ENCODE results near the gene ARFGAP1. TPM values are rescaled to one million over a fixed set of nuclear protein-coding genes. Genes with fewer than 3 reads are reported as not detected.

ARFGAP1 gene
- total RNA-seq, 1 donor from 2014 or later, result 220 TPM

- Mint-ChIP-seq H3K27me3 (ENCODE audit: low read depth, unreplicated experiment) (peaks cover 10% of the 10 kb centered on the region), H3K4me1 (ENCODE audit: low read depth, unreplicated experiment) (no peaks in the 10 kb centered on the region), H3K4me3 (ENCODE audit: unreplicated experiment) (no peak overlapping the region), H3K36me3 (ENCODE audit: low read depth, unreplicated experiment) (peaks cover 9% of the 10 kb centered on the region), H3K27ac (ENCODE audit: unreplicated experiment) (no peak overlapping the region), H3K9me3 (ENCODE audit: unreplicated experiment) (no peaks in the 10 kb centered on the region)
- H3K9ac ChIP-seq (ENCODE audit: low read length), result no peak overlapping the region
- no peak for FAIRE-seq
- no peak for TF ChIP-seq EZH2 (IDR thresholded peaks at IDR 0.05; ENCODE audit: insufficient read depth, low read length)
- no peak for TF ChIP-seq CTCF (IDR thresholded peaks at IDR 0.05; ENCODE audit: insufficient read depth, low read depth, low read length)
- no peaks in the 10 kb centered on the region for H3K79me2 ChIP-seq (ENCODE audit: insufficient read depth, low read length)
- no peaks in the 10 kb centered on the region for H3K36me3 ChIP-seq (ENCODE audit: insufficient read depth, low read length)
- no peak overlapping the region for H2AFZ ChIP-seq (ENCODE audit: low read depth, low read length)
- H3K4me2 ChIP-seq (ENCODE audit: low read length), result no peak overlapping the region
- H3K9me3 ChIP-seq (ENCODE audit: insufficient read depth, low read depth, low read length), result peaks cover 3% of the 10 kb centered on the region
- peaks cover 29% of the 10 kb centered on the region for H3K27me3 ChIP-seq (ENCODE audit: insufficient read depth, low read length)
- peaks cover 3% of the 10 kb centered on the region for H4K20me1 ChIP-seq (ENCODE audit: insufficient read depth, low read length)
- no peak overlapping the region for H3K4me3 ChIP-seq (ENCODE audit: insufficient read depth, low read depth, low read length)
- no peak overlapping the region for H3K27ac ChIP-seq (ENCODE audit: low read depth, low read length)
- no peak for DNase-seq (ENCODE audit: low read depth)
- no peaks in the 10 kb centered on the region for H3K4me1 ChIP-seq (ENCODE audit: insufficient read depth, low read length)
These were observed 24.8 kb downstream of the ARFGAP1 start for GRCh38 chr20:63297371-63297781.

GRCh38 chr20:63297796-63298572, 25.4 kb downstream of the ARFGAP1 start:
- Histone ChIP-seq H3K9ac (ENCODE audit: low read length) (no peak overlapping the region), H3K36me3 (ENCODE audit: insufficient read depth, low read length) (no peaks in the 10 kb centered on the region), H3K27me3 (ENCODE audit: insufficient read depth, low read length) (peaks cover 29% of the 10 kb centered on the region), H2AFZ (ENCODE audit: low read depth, low read length) (no peak overlapping the region), H3K4me3 (ENCODE audit: insufficient read depth, low read depth, low read length) (no peak overlapping the region), H3K27ac (ENCODE audit: low read depth, low read length) (no peak overlapping the region), H3K9me3 (ENCODE audit: insufficient read depth, low read depth, low read length) (peaks cover 3% of the 10 kb centered on the region), H4K20me1 (ENCODE audit: insufficient read depth, low read length) (peaks cover 2% of the 10 kb centered on the region), H3K4me1 (ENCODE audit: insufficient read depth, low read length) (no peaks in the 10 kb centered on the region), H3K4me2 (ENCODE audit: low read length) (no peak overlapping the region), H3K79me2 (ENCODE audit: insufficient read depth, low read length) (no peaks in the 10 kb centered on the region)
- no peaks in the 10 kb centered on the region for H3K9me3 Mint-ChIP-seq (ENCODE audit: unreplicated experiment)
- FAIRE-seq (no peak), DNase-seq (ENCODE audit: low read depth) (no peak)
- H3K4me3 Mint-ChIP-seq (ENCODE audit: unreplicated experiment), result no peak overlapping the region
- TF ChIP-seq EZH2 (IDR thresholded peaks at IDR 0.05; ENCODE audit: insufficient read depth, low read length) (no peak), CTCF (IDR thresholded peaks at IDR 0.05; ENCODE audit: insufficient read depth, low read depth, low read length) (no peak)
- H3K27me3 Mint-ChIP-seq (ENCODE audit: low read depth, unreplicated experiment), result peaks cover 10% of the 10 kb centered on the region
- no peaks in the 10 kb centered on the region for H3K4me1 Mint-ChIP-seq (ENCODE audit: low read depth, unreplicated experiment)
- peaks cover 9% of the 10 kb centered on the region for H3K36me3 Mint-ChIP-seq (ENCODE audit: low read depth, unreplicated experiment)
- H3K27ac Mint-ChIP-seq (ENCODE audit: unreplicated experiment), result no peak overlapping the region

- H3K36me3 ChIP-seq (ENCODE audit: insufficient read depth, low read length), result no peaks in the 10 kb centered on the region
- H3K27me3 ChIP-seq (ENCODE audit: insufficient read depth, low read length), result peaks cover 29% of the 10 kb centered on the region
- H3K4me2 ChIP-seq (ENCODE audit: low read length), result no peak overlapping the region
- Mint-ChIP-seq H3K27me3 (ENCODE audit: low read depth, unreplicated experiment) (peaks cover 10% of the 10 kb centered on the region), H3K27ac (ENCODE audit: unreplicated experiment) (no peak overlapping the region), H3K4me1 (ENCODE audit: low read depth, unreplicated experiment) (no peaks in the 10 kb centered on the region), H3K4me3 (ENCODE audit: unreplicated experiment) (peak overlapping the region; percentile 40), H3K36me3 (ENCODE audit: low read depth, unreplicated experiment) (peaks cover 9% of the 10 kb centered on the region), H3K9me3 (ENCODE audit: unreplicated experiment) (no peaks in the 10 kb centered on the region)
- DNase-seq (ENCODE audit: low read depth) (no peak), FAIRE-seq (no peak)
- no peaks in the 10 kb centered on the region for H3K4me1 ChIP-seq (ENCODE audit: insufficient read depth, low read length)
- H3K9ac ChIP-seq (ENCODE audit: low read length), result no peak overlapping the region
- peaks cover 2% of the 10 kb centered on the region for H4K20me1 ChIP-seq (ENCODE audit: insufficient read depth, low read length)
- H3K4me3 ChIP-seq (ENCODE audit: insufficient read depth, low read depth, low read length), result no peak overlapping the region
- TF ChIP-seq CTCF (IDR thresholded peaks at IDR 0.05; ENCODE audit: insufficient read depth, low read depth, low read length) (no peak), EZH2 (IDR thresholded peaks at IDR 0.05; ENCODE audit: insufficient read depth, low read length) (no peak)
- H3K9me3 ChIP-seq (ENCODE audit: insufficient read depth, low read depth, low read length), result peaks cover 3% of the 10 kb centered on the region
- no peak overlapping the region for H3K27ac ChIP-seq (ENCODE audit: low read depth, low read length)
- no peak overlapping the region for H2AFZ ChIP-seq (ENCODE audit: low read depth, low read length)
- H3K79me2 ChIP-seq (ENCODE audit: insufficient read depth, low read length), result no peaks in the 10 kb centered on the region
These were observed 26.2 kb downstream of the ARFGAP1 start for GRCh38 chr20:63298731-63299312.
